Measurements from ENCODE around the gene KLF6.

GRCh38 chr10:3829156-3830050, 44.4 kb upstream of the KLF6 start:
- TF ChIP-seq CTCF (conservative IDR thresholded peaks at IDR 0.05) (no peak), EZH2 (IDR thresholded peaks at IDR 0.05; ENCODE audit: low read depth) (no peak)
